ENCODE results near the gene CYB5RL.
"Not testable (repeated sequence)": the region's sequence is repeated elsewhere in the genome, so short reads cannot be mapped to it uniquely, and the experiment has no call there.

CYB5RL gene, protein sequence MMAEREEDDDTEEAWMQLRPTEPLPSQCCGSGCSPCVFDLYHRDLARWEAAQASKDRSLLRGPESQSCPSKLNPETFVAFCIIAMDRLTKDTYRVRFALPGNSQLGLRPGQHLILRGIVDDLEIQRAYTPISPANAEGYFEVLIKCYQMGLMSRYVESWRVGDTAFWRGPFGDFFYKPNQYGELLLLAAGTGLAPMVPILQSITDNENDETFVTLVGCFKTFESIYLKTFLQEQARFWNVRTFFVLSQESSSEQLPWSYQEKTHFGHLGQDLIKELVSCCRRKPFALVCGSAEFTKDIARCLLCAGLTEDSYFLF

DNA sequence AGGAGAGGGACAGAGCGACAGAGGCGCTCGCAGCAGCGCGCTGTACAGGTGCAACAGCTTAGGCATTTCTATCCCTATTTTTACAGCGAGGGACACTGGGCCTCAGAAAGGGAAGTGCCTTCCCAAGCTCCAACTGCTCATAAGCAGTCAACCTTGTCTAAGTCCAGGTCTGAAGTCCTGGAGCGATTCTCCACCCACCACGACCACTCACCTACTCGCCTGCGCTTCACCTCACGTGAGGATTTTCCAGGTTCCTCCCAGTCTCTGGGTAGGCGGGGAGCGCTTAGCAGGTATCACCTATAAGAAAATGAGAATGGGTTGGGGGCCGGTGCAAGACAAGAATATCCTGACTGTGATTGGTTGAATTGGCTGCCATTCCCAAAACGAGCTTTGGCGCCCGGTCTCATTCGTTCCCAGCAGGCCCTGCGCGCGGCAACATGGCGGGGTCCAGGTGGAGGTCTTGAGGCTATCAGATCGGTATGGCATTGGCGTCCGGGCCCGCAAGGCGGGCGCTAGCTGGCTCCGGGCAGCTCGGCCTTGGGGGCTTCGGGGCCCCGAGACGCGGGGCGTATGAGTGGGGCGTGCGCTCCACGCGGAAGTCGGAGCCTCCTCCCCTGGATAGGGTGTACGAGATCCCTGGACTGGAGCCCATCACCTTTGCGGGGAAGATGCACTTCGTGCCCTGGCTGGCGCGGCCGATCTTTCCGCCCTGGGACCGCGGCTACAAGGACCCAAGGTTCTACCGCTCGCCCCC is at the start of gene CYB5RL, which contains the start of gene MRPL37:
Gene CYB5RL (minus strand): TSS at position 266 of the 754 bp plus-strand sequence. CDS start 4,414 bp downstream, outside the sequence.
Gene MRPL37 (plus strand): TSS at position 403 of the 754 bp plus-strand sequence. CDS start 77 bp downstream, at position 480.
- DNase-seq (ENCODE audit: low spot score): peak; percentile 96

DNA sequence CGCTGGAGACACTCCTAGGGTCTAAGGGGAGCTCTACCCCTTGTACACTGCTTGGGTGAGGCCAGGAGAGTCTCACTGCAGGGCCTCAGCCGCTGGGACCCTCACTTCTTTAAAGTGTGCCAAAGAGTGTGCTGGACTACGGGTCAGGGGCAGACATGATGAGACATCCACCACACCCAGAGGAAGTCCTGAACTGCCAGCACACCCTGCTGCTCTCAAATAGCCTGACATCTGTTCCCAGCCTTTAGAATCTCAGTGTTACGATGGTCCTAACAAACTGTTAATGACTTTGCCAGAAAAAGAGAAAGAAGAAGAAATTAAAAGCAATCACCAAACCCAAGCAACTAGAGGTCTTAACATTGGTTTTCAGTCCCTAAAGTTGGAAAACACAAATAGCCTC is 49.1 kb upstream of the CYB5RL start:
- DNase-seq (ENCODE audit: low spot score): no peak

DNA sequence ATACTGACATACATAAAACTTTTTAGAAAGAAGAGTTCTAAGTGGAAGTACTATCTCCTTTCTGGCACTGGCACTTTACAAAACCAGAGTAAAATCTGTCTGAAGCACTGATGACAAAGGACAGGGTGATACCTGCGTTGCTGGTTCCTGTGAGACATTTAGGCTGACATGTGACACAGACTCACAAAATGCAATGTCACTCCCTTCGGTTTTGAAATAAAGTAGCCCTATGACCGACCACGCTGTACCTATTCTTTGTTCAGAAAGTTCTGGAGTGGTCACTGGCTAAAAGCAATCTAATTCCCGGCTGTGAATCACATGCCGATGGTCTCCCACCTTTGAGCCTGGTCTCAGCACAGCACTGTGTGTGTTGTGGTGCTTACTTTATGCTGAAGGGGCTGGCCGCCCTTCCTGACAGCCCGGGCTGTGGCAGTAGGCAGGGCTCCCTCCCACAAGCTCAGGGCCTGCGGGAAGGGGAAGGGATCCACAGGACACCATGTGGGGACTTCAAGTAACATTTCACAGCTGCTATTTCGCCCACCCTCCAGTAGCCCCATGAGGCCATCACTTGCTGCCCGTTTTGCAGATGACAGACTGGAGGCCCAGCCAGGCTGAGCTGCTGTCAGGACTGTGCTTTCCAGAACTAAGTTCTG is 48.2 kb upstream of the CYB5RL start:
- no peak for DNase-seq (ENCODE audit: low spot score)

DNA sequence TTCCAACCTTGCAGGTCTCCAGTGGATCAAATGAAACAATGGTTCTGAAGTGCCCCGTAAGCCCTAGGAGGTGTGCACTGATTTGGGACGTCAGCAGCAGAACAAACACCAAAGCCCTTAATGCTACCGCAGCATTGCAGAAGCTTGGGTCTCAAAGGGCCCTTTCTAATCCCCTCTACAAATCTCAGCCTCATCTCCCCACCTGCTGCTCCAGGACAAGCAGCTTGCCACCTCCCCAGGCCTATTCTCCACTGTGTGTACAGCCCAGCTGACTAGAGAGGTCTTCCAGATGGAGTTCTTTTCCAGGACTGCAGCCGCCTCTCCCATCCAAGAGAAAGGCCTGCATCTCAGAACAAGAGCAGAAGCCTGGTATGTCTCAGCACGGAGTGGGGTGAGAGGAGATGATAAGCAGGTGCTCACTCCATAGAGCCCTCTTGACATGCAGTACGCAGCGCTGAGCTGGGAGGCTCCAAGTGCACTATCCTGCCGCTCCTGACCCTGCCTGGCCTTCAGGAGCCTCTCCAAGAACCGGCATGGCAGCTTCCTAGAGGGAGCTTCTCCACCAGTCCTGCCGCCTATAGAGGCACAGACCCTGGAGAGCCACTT is 46.4 kb upstream of the CYB5RL start:
- no peak for DNase-seq (ENCODE audit: low spot score)

DNA sequence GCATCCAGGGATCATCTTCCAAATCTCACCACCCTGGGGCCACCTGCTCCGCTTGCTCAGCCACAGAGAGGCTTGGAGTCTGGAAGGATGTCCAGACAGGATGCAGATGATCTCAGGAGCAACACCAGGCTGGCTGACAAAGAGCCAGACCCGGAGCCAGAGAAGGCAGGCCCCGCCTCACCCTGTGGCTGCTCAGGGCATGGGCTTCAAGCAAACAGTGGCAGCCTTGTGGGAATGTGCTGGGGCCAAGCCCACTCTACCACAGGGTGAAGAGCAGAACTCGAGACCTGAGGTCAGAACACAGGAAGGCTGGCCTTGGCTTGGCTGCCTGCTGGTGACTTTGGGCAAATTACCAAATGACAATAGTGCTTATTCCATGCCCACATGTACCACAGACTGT is 45.7 kb upstream of the CYB5RL start:
- DNase-seq (ENCODE audit: low spot score): no peak

DNA sequence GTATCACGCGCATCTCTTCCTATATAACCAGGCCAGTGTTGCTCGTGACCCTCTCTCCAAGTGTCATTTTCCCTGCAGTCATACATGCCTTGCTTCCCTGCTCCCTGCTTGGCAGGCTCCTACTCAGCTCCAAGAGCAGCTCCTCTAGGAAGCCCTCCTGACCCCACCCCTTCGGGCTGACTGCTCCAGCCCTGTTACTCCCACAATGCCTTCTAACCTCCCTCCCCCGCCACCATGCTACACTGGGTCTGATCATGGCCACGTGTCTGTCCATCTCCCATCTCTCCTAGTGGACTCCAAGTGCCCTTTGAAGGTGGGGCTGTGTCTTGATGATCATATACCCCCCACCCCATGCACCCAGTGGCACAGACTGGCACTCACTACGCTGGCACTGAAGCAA is 44.8 kb upstream of the CYB5RL start:
- no peak for DNase-seq (ENCODE audit: low spot score)

DNA sequence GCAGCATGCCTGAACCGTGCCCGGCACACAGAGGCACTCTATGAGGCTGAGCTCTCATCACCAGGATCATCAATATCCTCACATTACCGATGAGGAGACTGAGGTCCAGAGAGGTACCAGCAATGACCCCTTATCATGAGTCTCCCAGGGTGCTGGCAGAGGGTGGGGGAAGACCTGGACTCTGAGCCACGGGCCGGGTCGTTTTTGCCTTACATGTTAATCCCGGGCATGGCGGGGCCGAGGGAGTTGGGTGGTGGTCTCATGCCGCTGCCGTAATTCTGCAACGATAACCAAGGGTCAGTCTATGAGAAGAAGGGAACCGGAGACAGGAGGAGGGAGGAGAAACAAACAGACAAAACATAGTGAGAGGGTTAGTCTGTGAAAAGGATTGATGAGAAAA is 43.2 kb upstream of the CYB5RL start:
- no peak for DNase-seq (ENCODE audit: low spot score)

DNA sequence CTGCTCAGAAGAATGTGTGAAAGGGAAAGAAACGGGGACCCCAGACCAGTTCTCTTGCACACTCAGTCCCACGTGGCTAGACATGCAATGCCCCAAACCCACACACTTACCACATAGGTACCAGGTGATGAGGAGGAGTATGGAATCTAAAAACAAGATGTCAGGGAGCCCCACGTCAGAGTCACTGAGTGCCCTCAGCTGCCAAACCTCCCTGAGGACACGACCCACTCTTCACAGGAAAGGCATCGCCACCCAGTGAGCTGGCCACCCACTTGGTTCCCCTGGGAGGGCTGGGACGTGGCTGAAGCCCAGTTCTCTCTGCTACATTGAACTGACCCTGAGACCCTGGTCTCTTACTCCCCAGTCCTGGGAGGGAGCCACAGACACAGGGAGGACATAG is 41.5 kb upstream of the CYB5RL start:
- no peak for DNase-seq (ENCODE audit: low spot score)

DNA sequence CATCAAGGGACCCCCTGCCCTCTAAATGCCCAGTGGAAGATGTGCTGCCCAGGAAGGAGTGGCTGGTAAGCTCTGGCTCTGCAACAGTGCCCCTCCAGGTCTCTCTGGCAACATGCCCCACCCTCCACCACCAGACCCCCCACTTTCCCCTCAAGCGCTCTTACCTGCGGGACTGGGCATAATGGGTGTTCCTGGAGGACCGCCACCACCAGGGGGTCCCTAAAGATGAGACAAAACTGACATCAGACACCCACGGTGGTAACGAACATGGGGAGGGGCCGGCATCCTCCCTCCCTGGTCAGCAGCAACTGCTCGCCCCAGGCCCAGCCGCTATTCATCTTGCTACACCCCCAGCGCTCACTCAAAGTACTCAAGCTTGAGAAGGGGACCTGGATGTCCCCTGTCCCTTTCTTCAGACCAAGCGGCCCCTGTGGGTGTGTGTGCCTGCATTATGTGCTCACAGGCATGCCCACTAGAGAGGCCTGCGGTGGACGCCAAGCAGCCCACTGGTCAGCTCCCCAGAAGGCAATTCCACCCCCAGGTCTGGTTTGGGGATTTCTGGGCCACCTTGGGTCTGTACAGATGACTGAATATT is 41.0 kb upstream of the CYB5RL start:
- no peak for DNase-seq (ENCODE audit: low spot score)

DNA sequence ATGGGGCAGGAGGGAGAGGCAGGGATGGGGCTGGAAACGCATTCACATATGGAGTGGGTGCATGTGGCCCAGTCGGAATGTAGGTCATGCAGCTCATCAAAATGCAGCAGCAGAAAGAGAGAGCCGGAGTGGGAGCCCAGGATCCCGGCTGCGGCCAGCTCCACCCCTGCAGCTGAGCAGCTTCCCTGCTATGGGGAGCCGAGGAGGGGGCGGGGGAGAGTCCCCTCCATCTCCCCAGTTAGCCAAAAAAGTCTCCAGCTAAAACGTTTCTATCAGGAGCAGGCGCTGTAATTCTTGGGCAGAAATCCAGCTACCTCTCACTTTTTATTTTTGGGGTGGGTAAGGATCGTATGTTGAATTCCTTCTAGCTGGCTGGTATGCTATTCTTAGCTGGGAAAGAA is 39.8 kb upstream of the CYB5RL start:
- DNase-seq (ENCODE audit: low spot score): no peak

DNA sequence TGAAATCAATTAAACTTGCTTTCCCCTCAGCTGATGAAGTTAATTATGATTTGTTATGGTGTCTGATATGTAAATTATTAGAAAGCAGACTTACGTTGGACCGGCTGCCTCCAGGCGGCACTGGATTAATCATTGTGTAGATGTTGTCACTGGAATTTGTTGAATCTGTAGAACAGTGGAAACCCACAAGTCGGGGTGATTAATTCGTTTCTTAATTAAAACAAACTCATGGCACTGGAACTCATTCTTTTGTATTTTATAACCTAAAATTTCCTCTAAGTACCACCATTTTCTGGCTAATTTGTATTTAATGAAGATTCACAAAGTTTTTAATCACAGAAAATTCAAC is 39.2 kb upstream of the CYB5RL start:
- DNase-seq (ENCODE audit: low spot score): no peak

DNA sequence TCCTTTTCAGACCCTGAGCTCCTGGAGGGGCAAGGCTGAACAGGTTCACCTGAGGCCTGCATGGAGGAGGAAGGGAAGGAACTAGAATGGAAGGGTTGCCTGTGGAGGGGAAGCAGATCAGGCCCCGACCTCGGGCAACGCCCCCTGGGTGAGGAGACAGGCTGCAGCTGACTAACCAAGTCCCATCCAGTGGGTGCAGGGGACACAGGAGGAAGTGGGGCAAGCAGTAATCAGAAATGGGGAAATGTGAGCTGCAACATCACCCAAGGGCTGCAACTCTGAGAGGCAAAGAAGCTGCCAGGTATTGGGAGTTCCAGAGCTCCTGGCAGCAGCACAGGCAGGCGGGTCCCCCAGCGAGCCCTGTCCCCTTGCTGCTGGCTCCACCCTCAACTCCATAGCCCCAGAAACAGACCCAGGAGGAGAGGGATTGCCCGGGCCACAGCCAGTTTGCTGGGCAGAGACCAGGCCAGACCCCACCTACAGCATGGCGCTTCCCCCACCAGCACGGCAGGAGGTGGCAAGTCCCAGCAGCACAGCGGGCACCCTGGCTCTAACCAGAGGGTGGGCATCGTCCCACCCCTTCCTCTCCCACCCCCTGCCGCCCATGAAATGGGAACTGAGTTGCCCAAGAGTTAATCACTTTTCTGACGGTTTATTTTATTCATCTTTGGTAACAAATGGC is 38.7 kb upstream of the CYB5RL start:
- no peak for DNase-seq (ENCODE audit: low spot score)

DNA sequence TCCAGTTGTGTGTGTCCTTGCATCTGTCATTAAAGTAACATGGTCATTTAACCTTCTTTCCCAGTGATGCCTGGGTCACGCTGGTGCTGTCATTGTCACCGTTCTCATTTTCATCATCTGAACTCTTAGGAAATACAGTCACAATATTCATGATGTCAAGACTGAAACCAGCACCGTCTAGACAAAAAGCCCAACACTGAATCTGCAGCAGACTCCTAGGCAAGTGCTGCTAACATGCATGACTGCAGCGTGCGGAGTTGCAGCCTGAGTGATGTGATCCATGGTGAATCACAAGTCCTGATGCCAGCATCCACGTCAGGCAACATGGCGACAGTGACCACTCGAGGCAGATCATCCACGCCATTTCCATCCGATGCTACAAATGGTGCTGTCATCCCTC is 37.8 kb upstream of the CYB5RL start:
- DNase-seq (ENCODE audit: low spot score): no peak

DNA sequence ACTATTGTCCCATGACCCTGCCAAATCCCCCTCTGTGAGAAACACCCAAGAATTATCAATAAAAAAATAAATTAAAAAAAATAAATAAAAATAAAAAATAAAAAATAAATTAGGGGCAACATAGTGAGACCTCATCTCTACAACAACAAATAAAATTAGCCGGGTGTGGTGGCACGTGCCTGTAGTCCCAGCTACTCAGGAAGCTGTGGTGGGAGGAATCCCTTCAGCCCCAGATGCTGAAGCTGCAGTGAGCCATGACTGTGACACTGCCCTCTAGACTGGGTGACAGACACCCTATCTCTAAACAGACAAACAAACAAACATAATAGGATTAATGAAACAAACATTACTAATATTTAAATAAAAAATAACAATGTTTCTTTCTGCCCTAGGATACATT is 34.5 kb upstream of the CYB5RL start:
- DNase-seq (ENCODE audit: low spot score): no peak

DNA sequence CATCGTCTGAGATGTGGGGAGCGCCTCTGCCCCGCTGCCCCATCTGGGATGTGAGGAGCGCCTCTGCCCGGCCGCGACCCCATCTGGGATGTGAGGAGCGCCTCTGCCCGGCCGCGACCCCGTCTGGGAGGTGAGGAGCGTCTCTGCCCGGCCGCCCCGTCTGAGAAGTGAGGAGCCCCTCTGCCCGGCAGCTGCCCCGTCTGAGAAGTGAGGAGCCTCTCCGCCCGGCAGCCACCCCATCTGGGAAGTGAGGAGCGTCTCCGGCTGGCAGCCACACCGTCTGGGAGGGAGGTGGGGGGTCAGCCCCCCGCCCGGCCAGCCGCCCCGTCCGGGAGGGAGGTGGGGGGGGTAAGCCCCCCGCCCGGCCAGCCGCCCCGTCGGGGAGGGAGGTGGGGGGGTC is 33.4 kb upstream of the CYB5RL start:
- DNase-seq (ENCODE audit: low spot score): not testable (repeated sequence)

DNA sequence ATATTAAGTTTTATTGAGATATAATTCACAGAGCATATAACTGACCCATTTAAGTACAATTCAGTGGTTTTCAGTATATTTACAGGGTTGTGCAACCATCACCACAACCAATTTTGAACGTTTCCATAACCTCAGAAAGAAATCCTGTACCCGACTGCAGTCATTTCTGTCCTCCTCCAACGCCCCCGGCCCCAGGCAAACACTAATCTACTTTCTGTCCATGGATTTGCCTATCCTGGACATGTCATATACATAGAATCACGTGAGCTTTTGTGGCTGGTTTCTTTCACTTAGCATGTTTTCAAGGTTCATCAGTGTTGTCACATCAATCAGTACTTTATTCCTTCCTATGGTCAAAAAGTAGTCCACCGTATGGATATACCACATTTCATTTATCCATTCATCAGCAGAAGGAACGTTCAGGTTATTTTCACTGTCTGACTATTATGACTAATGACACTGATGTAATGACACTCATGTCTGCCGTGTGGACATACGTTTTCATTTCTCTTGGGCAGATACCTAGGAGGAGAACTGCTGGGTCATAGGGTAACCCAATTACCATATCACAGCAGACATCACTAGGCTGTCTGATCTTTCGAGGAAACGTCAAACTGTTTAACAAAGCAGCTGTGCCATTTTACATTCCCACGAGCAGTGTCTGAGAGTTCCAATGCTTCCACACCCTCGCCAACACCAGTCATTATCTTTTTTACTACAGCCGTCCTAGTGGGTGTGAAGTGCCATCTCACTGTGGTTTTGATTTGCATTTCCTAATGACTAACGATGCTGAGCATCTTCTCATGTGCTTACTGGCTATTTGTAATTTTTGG is 30.9 kb upstream of the CYB5RL start:
- peak; percentile 29 for DNase-seq (ENCODE audit: low spot score)

DNA sequence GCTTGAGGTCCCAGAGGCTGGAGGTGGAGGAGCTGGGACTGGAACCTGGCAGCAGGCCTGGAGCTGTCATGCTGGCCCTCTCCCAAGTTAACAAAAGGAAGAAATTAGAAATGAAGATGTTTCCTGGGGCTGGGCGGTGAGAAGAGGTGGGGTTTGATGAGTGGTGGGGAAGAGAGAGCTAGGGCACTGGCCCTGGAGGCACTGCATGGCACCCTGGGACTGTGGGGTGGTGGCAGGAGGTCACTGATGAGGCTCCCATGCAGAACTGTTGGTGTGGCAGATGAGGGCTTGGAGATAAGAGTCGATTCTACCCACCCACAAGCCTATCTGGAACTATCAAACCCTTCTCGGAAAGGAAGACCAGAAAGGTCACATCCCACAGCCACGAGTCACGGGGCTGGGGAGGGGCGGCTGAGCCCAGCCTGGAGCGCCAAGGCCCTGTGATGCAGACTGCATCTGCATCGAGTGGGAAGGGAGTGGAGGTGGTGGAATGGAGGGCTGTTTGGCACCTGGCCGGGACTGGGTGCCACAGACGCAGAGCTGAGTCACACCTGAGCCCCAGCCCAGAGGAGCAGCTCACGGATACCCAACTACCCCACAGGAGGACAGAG is 29.6 kb upstream of the CYB5RL start:
- peak; percentile 21 for DNase-seq (ENCODE audit: low spot score)

DNA sequence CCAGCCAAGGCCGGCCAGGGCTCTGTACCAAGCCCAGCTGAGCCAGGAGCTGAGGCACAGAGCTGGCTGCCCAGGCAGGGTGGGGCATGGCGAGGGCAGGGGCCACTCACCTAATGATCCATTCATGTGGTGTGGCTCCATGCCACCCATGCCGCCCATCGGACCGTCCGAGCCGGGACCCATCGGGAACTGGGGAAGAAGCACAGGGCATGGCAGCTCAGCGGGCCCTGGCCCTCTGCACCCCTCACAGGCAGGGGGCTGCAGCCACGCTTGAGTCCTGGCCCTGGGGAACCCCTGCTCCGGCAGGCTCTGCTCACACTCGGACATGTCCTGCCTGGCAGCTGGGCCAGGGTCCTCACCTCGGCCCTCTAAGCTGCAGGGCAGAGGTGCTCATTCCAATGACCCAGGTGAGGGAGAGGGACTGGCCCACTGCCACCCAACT is 28.8 kb upstream of the CYB5RL start:
- no peak for DNase-seq (ENCODE audit: low spot score)

DNA sequence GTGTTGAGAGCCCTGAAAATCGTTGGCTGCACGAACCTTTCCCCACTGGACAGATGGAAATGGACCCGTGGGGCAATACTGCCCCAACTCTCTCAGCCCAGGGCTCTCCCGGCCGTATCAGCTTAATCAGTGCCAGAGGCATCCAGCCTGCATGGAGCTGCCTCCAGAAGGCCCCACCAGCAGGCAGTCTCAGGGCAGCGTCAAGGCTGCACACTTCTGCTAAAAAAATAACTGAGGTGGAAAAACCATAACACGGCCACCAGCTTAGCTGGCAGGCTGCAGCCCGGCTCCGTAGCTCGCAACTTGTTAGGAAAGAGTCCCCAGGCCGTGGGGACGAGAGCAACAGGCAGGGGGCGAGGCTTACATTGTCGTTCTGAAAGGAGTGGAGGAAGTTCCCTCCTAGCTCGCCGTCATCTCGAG is 28.1 kb upstream of the CYB5RL start:
- DNase-seq (ENCODE audit: low spot score): no peak

DNA sequence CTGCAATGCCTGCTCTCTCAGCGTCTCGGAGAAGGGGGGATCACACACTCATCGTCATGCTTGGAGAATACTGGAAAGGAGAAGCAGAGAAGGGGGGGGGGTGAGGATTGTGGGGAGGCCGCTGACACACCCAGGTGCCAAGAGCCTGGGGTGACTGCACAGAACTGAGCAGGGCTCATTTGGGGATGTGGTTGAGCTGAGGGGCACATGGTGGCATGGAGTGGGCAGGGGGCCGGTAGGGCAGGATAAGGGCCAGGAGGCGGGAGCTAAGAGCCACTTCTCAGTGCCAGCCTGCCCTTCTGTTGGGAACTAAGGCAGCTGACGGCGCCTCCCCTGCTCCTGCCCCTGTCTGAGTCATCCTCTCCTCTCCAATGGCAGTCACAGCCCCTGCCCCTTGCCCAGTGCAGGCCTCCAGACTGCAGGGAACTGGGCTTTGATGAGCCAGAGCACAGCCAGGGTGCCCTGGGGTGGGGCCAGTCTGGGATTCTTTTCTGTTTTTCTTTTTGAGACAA is 27.3 kb upstream of the CYB5RL start:
- DNase-seq (ENCODE audit: low spot score): peak; percentile 80

Data from SW480 (cell line).